WTC11 (cell line): ENCODE data around the gene SAP30BP.

Experiments
- CREB1 ChIP-seq: sonication (generic); formaldehyde crosslinking; IDR thresholded peaks from 2 replicates; pipeline ENCODE4 v1.8.0; 2023; ENCODE audit warnings: mild to moderate bottlenecking, missing genetic modification reagents
- CTCF ChIP-seq: fragments of 200-600 bp; IDR thresholded peaks from 2 replicates; pipeline ENCODE4 v1.8.0; 2022; ENCODE audit warnings: antibody characterized with exemption
- TF ChIP-seq, protein P1 (sequence below): sonication (generic); formaldehyde crosslinking; IDR thresholded peaks from 2 replicates; pipeline ENCODE4 v1.8.0; 2022; ENCODE audit warnings: mild to moderate bottlenecking, missing genetic modification reagents
- TF ChIP-seq, protein P2 (sequence below): sonication (generic); formaldehyde crosslinking; IDR thresholded peaks from 2 replicates; pipeline ENCODE4 v1.8.1; 2022; ENCODE audit warnings: missing genetic modification reagents, borderline replicate concordance
- TF ChIP-seq, protein P3 (sequence below): sonication (generic); formaldehyde crosslinking; IDR thresholded peaks from 2 replicates; pipeline ENCODE4 v1.8.1; 2023; ENCODE audit warnings: mild to moderate bottlenecking, missing genetic modification reagents

DNA sequence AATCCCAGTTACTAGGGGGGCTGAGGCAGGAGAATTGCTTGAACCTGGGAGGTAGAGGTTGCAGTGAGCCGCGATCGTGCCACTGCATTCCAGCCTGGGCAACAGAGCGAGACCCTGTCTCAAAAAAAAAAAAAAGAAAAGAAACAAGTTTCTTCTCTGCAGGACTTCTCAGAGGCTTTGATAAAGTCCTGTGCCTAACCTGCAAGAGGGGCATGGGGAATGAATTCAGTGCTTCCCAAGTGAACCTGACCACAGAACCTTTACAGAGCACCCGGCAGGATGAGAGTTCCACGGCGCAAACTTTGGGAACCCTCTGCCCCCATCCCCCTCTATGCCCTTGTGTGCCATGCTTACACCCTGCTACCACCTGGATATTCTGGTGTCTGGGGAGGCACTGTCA is 72.0 kb downstream of the SAP30BP start:
- no peak for TF ChIP-seq CTCF
- TF ChIP-seq CREB1 (CRISPR knock-in tag) = no peak
- TF ChIP-seq, protein P1, sequence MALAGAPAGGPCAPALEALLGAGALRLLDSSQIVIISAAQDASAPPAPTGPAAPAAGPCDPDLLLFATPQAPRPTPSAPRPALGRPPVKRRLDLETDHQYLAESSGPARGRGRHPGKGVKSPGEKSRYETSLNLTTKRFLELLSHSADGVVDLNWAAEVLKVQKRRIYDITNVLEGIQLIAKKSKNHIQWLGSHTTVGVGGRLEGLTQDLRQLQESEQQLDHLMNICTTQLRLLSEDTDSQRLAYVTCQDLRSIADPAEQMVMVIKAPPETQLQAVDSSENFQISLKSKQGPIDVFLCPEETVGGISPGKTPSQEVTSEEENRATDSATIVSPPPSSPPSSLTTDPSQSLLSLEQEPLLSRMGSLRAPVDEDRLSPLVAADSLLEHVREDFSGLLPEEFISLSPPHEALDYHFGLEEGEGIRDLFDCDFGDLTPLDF (CRISPR knock-in tag) = no peak
- TF ChIP-seq, protein P2, sequence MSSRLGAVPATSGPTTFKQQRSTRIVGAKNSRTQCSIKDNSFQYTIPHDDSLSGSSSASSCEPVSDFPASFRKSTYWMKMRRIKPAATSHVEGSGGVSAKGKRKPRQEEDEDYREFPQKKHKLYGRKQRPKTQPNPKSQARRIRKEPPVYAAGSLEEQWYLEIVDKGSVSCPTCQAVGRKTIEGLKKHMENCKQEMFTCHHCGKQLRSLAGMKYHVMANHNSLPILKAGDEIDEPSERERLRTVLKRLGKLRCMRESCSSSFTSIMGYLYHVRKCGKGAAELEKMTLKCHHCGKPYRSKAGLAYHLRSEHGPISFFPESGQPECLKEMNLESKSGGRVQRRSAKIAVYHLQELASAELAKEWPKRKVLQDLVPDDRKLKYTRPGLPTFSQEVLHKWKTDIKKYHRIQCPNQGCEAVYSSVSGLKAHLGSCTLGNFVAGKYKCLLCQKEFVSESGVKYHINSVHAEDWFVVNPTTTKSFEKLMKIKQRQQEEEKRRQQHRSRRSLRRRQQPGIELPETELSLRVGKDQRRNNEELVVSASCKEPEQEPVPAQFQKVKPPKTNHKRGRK = no peak
- TF ChIP-seq, protein P3, sequence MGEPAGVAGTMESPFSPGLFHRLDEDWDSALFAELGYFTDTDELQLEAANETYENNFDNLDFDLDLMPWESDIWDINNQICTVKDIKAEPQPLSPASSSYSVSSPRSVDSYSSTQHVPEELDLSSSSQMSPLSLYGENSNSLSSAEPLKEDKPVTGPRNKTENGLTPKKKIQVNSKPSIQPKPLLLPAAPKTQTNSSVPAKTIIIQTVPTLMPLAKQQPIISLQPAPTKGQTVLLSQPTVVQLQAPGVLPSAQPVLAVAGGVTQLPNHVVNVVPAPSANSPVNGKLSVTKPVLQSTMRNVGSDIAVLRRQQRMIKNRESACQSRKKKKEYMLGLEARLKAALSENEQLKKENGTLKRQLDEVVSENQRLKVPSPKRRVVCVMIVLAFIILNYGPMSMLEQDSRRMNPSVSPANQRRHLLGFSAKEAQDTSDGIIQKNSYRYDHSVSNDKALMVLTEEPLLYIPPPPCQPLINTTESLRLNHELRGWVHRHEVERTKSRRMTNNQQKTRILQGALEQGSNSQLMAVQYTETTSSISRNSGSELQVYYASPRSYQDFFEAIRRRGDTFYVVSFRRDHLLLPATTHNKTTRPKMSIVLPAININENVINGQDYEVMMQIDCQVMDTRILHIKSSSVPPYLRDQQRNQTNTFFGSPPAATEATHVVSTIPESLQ (CRISPR knock-in tag) = no peak
